ENCODE data around the gene NCOA3. TPM values are rescaled to one million over a fixed set of nuclear protein-coding genes. Genes with fewer than 3 reads are reported as not detected.

The NCOA3 gene
- total and polyA plus RNA-seq, 10 of the 15 experiments (the other 5 are each of a cell fraction or from before 2014, with no cell fraction given), result 16.9 to 96.2 (median 73.6) TPM

DNA sequence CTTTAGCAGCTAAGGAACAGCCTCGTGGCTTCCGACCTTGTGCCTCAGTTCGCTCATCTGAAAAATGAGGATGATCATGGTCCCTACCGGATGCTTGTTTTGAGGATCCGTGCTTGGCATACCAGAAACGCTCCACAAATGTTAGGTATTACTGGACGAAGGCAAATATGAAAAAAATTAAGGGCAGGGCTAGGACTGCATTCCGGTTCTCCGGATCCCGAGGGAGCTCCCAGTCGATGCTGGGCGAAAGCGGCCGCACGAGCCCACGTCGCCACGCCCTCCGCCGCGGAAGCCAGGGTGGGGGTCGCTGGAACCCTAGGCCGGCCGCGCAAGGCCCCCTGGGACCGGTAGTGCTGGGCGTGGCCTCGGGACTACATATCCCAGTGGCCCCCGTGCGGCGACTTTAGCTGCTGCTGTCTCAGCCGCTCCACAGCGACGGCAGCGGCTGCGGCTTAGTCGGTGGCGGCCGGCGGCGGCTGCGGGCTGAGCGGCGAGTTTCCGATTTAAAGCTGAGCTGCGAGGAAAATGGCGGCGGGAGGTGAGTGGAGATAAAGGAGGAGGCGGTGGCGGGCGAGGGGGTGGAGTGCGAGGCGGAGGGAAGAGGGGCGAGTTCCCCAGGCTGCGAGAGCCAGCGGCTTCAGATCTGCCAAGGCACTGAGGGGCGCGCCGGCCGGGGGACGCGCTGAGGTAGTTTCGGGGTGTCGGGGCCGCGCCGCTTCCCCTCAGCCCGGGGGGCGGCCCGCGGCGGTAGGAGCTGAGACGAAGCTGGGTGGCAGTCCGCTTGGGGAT, at the start of gene NCOA3 (continued):
- TF ChIP-seq, protein P1, sequence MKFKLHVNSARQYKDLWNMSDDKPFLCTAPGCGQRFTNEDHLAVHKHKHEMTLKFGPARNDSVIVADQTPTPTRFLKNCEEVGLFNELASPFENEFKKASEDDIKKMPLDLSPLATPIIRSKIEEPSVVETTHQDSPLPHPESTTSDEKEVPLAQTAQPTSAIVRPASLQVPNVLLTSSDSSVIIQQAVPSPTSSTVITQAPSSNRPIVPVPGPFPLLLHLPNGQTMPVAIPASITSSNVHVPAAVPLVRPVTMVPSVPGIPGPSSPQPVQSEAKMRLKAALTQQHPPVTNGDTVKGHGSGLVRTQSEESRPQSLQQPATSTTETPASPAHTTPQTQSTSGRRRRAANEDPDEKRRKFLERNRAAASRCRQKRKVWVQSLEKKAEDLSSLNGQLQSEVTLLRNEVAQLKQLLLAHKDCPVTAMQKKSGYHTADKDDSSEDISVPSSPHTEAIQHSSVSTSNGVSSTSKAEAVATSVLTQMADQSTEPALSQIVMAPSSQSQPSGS (IDR thresholded peaks at IDR 0.05; ENCODE audit: low read length), result 0 out of 2 replicates have a peak, but pooled peaks have one; percentile 23
- TF ChIP-seq CBX5 (IDR thresholded peaks at IDR 0.05; ENCODE audit: low read depth), result 0 out of 2 replicates have a peak, but pooled peaks have one; percentile 70
- no peak for TF ChIP-seq ZNF274 (IDR thresholded peaks at IDR 0.05; ENCODE audit: insufficient read depth, insufficient read length)
- no peak for TF ChIP-seq NRF1 (conservative IDR thresholded peaks at IDR 0.05; ENCODE audit: low read depth, low read length)
- TF ChIP-seq, protein P2, sequence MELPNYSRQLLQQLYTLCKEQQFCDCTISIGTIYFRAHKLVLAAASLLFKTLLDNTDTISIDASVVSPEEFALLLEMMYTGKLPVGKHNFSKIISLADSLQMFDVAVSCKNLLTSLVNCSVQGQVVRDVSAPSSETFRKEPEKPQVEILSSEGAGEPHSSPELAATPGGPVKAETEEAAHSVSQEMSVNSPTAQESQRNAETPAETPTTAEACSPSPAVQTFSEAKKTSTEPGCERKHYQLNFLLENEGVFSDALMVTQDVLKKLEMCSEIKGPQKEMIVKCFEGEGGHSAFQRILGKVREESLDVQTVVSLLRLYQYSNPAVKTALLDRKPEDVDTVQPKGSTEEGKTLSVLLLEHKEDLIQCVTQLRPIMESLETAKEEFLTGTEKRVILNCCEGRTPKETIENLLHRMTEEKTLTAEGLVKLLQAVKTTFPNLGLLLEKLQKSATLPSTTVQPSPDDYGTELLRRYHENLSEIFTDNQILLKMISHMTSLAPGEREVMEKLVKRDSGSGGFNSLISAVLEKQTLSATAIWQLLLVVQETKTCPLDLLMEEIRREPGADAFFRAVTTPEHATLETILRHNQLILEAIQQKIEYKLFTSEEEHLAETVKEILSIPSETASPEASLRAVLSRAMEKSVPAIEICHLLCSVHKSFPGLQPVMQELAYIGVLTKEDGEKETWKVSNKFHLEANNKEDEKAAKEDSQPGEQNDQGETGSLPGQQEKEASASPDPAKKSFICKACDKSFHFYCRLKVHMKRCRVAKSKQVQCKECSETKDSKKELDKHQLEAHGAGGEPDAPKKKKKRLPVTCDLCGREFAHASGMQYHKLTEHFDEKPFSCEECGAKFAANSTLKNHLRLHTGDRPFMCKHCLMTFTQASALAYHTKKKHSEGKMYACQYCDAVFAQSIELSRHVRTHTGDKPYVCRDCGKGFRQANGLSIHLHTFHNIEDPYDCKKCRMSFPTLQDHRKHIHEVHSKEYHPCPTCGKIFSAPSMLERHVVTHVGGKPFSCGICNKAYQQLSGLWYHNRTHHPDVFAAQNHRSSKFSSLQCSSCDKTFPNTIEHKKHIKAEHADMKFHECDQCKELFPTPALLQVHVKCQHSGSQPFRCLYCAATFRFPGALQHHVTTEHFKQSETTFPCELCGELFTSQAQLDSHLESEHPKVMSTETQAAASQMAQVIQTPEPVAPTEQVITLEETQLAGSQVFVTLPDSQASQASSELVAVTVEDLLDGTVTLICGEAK (IDR thresholded peaks at IDR 0.05; ENCODE audit: borderline replicate concordance), result no peak
- TF ChIP-seq, protein P3, sequence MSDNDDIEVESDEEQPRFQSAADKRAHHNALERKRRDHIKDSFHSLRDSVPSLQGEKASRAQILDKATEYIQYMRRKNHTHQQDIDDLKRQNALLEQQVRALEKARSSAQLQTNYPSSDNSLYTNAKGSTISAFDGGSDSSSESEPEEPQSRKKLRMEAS (IDR thresholded peaks at IDR 0.05; ENCODE audit: low read depth, low read length), result peak; percentile 71
- TF ChIP-seq BMI1 (IDR thresholded peaks at IDR 0.05; ENCODE audit: borderline replicate concordance), result no peak
- TF ChIP-seq HDAC6 (IDR thresholded peaks at IDR 0.05; ENCODE audit: unreplicated experiment), result no peak
- TF ChIP-seq, protein P4, sequence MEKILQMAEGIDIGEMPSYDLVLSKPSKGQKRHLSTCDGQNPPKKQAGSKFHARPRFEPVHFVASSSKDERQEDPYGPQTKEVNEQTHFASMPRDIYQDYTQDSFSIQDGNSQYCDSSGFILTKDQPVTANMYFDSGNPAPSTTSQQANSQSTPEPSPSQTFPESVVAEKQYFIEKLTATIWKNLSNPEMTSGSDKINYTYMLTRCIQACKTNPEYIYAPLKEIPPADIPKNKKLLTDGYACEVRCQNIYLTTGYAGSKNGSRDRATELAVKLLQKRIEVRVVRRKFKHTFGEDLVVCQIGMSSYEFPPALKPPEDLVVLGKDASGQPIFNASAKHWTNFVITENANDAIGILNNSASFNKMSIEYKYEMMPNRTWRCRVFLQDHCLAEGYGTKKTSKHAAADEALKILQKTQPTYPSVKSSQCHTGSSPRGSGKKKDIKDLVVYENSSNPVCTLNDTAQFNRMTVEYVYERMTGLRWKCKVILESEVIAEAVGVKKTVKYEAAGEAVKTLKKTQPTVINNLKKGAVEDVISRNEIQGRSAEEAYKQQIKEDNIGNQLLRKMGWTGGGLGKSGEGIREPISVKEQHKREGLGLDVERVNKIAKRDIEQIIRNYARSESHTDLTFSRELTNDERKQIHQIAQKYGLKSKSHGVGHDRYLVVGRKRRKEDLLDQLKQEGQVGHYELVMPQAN (conservative IDR thresholded peaks at IDR 0.05), result peak; percentile 47; the same call in 1 of the 2 replicates
- TF ChIP-seq CHD4 (IDR thresholded peaks at IDR 0.05), result no peak
- TF ChIP-seq, protein P5, sequence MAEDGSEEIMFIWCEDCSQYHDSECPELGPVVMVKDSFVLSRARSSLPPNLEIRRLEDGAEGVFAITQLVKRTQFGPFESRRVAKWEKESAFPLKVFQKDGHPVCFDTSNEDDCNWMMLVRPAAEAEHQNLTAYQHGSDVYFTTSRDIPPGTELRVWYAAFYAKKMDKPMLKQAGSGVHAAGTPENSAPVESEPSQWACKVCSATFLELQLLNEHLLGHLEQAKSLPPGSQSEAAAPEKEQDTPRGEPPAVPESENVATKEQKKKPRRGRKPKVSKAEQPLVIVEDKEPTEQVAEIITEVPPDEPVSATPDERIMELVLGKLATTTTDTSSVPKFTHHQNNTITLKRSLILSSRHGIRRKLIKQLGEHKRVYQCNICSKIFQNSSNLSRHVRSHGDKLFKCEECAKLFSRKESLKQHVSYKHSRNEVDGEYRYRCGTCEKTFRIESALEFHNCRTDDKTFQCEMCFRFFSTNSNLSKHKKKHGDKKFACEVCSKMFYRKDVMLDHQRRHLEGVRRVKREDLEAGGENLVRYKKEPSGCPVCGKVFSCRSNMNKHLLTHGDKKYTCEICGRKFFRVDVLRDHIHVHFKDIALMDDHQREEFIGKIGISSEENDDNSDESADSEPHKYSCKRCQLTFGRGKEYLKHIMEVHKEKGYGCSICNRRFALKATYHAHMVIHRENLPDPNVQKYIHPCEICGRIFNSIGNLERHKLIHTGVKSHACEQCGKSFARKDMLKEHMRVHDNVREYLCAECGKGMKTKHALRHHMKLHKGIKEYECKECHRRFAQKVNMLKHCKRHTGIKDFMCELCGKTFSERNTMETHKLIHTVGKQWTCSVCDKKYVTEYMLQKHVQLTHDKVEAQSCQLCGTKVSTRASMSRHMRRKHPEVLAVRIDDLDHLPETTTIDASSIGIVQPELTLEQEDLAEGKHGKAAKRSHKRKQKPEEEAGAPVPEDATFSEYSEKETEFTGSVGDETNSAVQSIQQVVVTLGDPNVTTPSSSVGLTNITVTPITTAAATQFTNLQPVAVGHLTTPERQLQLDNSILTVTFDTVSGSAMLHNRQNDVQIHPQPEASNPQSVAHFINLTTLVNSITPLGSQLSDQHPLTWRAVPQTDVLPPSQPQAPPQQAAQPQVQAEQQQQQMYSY (CRISPR knock-in tag; IDR thresholded peaks at IDR 0.05), result no peak
- TF ChIP-seq ATF7 (IDR thresholded peaks at IDR 0.05; ENCODE audit: low read depth), result no peak
- peak; percentile 85 for TF ChIP-seq MEF2B (IDR thresholded peaks at IDR 0.05; ENCODE audit: partially characterized antibody, poor library complexity, severe bottlenecking)
- TF ChIP-seq, protein P6, sequence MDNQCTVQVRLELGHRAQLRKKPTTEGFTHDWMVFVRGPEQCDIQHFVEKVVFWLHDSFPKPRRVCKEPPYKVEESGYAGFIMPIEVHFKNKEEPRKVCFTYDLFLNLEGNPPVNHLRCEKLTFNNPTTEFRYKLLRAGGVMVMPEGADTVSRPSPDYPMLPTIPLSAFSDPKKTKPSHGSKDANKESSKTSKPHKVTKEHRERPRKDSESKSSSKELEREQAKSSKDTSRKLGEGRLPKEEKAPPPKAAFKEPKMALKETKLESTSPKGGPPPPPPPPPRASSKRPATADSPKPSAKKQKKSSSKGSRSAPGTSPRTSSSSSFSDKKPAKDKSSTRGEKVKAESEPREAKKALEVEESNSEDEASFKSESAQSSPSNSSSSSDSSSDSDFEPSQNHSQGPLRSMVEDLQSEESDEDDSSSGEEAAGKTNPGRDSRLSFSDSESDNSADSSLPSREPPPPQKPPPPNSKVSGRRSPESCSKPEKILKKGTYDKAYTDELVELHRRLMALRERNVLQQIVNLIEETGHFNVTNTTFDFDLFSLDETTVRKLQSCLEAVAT (IDR thresholded peaks at IDR 0.05), result peak; percentile 86

Measured in GM12878 (cell line).